Measurements from ENCODE around the gene ESYT1. TPM values are rescaled to one million over a fixed set of nuclear protein-coding genes. Genes with fewer than 3 reads are reported as not detected.

Gene ESYT1
- total RNA-seq, 1 experiment from 2014 or later = 75.7 TPM

DNA sequence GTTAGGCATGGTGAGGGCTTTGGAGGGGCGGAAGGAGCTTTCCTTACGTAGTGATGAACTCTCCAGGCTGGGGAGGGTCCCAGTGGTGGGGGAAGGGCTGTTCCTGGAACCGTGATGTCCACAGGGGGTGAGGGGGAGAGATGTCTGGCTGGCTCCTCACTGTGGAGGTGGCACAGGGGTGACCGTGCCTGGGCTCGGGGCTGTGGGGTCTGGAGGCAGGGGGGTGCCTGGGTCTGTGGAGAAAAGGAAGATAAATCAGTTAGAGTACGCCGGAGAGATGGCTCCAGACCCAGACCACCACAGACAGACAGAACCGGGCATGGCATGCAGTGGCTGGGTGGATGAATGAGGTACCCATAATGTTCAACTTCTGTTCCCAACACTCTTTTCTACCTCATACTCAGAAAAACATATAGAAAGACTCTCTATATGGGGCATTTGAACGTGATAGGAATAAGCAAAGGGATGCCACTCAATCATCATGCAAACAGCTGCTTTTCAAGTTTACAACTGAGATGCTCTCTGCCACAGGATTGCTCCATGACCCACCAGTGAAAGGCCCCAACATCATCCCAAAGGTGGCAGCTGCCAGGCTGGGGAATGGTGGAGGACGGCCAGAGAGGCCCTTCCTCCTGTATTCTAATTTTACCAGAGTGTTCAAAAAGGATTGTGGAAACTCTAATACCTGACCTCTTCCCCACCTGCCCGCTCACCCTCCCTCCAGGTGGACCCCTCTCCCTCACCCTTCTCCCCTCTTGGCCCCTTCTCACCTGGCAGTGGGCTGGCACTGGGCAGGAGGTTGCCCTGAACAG lies 35.7 kb downstream of the ESYT1 start:
- Histone ChIP-seq H2AFZ (ENCODE audit: low read length) (no peak overlapping the region), H3K36me3 (ENCODE audit: insufficient read depth, low read length) (peaks cover 52% of the 10 kb centered on the region), H3K4me2 (ENCODE audit: low read depth, low read length, poor library complexity, severe bottlenecking) (no peak overlapping the region), H3K4me1 (ENCODE audit: low read length) (peaks cover 40% of the 10 kb centered on the region), H3K27me3 (ENCODE audit: low read length) (no peaks in the 10 kb centered on the region), H3K4me3 (ENCODE audit: low read length) (no peak overlapping the region), H4K20me1 (ENCODE audit: insufficient read depth, low read depth, low read length) (peaks cover 8% of the 10 kb centered on the region; the same call in 1 of the 2 replicates), H3K27ac (ENCODE audit: low read length) (no peak overlapping the region), H3K9me2 (replicated peaks; ENCODE audit: insufficient read depth, low read length) (no peaks in the 10 kb centered on the region), H3K9ac (ENCODE audit: low read length) (no peak overlapping the region), H3K9me3 (ENCODE audit: low read length) (no peaks in the 10 kb centered on the region), H3K79me2 (ENCODE audit: low read length) (peaks cover 22% of the 10 kb centered on the region)
- no peak for DNase-seq

GRCh38 chr12:56164345-56164729 lies 36.3 kb downstream of the ESYT1 start:
- no peaks in the 10 kb centered on the region for H3K27me3 ChIP-seq (ENCODE audit: low read length)
- peaks cover 37% of the 10 kb centered on the region for H3K4me1 ChIP-seq (ENCODE audit: low read length)
- no peaks in the 10 kb centered on the region for H3K9me2 ChIP-seq (replicated peaks; ENCODE audit: insufficient read depth, low read length)
- H3K4me2 ChIP-seq (ENCODE audit: low read depth, low read length, poor library complexity, severe bottlenecking) = no peak overlapping the region
- peaks cover 8% of the 10 kb centered on the region; the same call in 1 of the 2 replicates for H4K20me1 ChIP-seq (ENCODE audit: insufficient read depth, low read depth, low read length)
- H3K4me3 ChIP-seq (ENCODE audit: low read length) = no peak overlapping the region
- no peak overlapping the region for H3K27ac ChIP-seq (ENCODE audit: low read length)
- peaks cover 16% of the 10 kb centered on the region for H3K79me2 ChIP-seq (ENCODE audit: low read length)
- peaks cover 52% of the 10 kb centered on the region for H3K36me3 ChIP-seq (ENCODE audit: insufficient read depth, low read length)
- no peak overlapping the region for H2AFZ ChIP-seq (ENCODE audit: low read length)
- no peaks in the 10 kb centered on the region for H3K9me3 ChIP-seq (ENCODE audit: low read length)
- no peak for DNase-seq
- H3K9ac ChIP-seq (ENCODE audit: low read length) = no peak overlapping the region

GRCh38 chr12:56165369-56165768 lies 37.3 kb downstream of the ESYT1 start:
- Histone ChIP-seq H2AFZ (ENCODE audit: low read length) (no peak overlapping the region), H3K36me3 (ENCODE audit: insufficient read depth, low read length) (peaks cover 44% of the 10 kb centered on the region), H3K27ac (ENCODE audit: low read length) (no peak overlapping the region)

DNA sequence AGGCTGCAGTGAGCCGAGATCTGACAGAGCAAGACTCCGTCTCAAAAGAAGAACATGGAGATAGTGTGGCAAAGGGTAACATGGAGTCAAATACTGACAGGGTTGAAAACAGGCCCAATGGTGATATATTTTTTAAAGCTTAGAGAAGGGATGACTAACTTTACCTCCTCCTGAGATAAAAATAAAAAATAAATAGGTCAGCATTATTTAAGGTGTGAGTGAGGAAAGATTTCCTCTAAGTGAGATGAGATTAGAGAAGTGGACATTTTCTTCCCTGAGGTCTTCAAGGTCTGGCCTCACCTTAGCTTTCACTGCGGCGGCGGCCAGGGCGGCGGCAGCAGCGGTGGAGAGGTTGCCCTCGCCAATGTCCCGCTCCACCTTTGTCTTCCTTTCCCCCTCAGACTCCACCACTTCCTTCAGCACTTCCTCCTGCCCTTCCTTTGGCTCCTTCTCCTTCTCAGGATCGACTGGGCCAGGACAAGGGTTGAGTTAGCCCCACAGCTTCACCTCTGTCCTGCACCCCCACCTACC lies 41.2 kb downstream of the ESYT1 start:
- Histone ChIP-seq H3K4me2 (ENCODE audit: low read depth, low read length, poor library complexity, severe bottlenecking) (no peak overlapping the region), H3K4me1 (ENCODE audit: low read length) (no peaks in the 10 kb centered on the region), H3K9me2 (replicated peaks; ENCODE audit: insufficient read depth, low read length) (no peaks in the 10 kb centered on the region), H3K36me3 (ENCODE audit: insufficient read depth, low read length) (peaks cover 42% of the 10 kb centered on the region), H3K27ac (ENCODE audit: low read length) (no peak overlapping the region), H3K9me3 (ENCODE audit: low read length) (no peaks in the 10 kb centered on the region), H3K9ac (ENCODE audit: low read length) (no peak overlapping the region), H3K27me3 (ENCODE audit: low read length) (no peaks in the 10 kb centered on the region), H4K20me1 (ENCODE audit: insufficient read depth, low read depth, low read length) (no peaks in the 10 kb centered on the region), H3K4me3 (ENCODE audit: low read length) (no peak overlapping the region), H3K79me2 (ENCODE audit: low read length) (no peaks in the 10 kb centered on the region), H2AFZ (ENCODE audit: low read length) (no peak overlapping the region)
- DNase-seq = no peak

More at GRCh38 chr12:56165369-56165768, 37.3 kb downstream of the ESYT1 start:
- H3K9me2 ChIP-seq (replicated peaks; ENCODE audit: insufficient read depth, low read length) = no peaks in the 10 kb centered on the region
- H3K4me1 ChIP-seq (ENCODE audit: low read length) = peaks cover 27% of the 10 kb centered on the region
- peaks cover 5% of the 10 kb centered on the region for H3K79me2 ChIP-seq (ENCODE audit: low read length)
- no peaks in the 10 kb centered on the region; the same call in 1 of the 2 replicates for H4K20me1 ChIP-seq (ENCODE audit: insufficient read depth, low read depth, low read length)
- H3K4me3 ChIP-seq (ENCODE audit: low read length) = no peak overlapping the region
- no peak overlapping the region for H3K4me2 ChIP-seq (ENCODE audit: low read depth, low read length, poor library complexity, severe bottlenecking)
- H3K27me3 ChIP-seq (ENCODE audit: low read length) = no peaks in the 10 kb centered on the region
- no peaks in the 10 kb centered on the region for H3K9me3 ChIP-seq (ENCODE audit: low read length)
- no peak for DNase-seq
- no peak overlapping the region for H3K9ac ChIP-seq (ENCODE audit: low read length)

GRCh38 chr12:56172839-56173238 lies 44.8 kb downstream of the ESYT1 start:
- Histone ChIP-seq H3K9me3 (ENCODE audit: low read length) (no peaks in the 10 kb centered on the region), H3K79me2 (ENCODE audit: low read length) (no peaks in the 10 kb centered on the region), H3K9me2 (replicated peaks; ENCODE audit: insufficient read depth, low read length) (no peaks in the 10 kb centered on the region), H3K4me1 (ENCODE audit: low read length) (no peaks in the 10 kb centered on the region), H3K27ac (ENCODE audit: low read length) (no peak overlapping the region), H3K27me3 (ENCODE audit: low read length) (no peaks in the 10 kb centered on the region), H3K9ac (ENCODE audit: low read length) (no peak overlapping the region), H3K4me2 (ENCODE audit: low read depth, low read length, poor library complexity, severe bottlenecking) (no peak overlapping the region), H4K20me1 (ENCODE audit: insufficient read depth, low read depth, low read length) (no peaks in the 10 kb centered on the region), H3K4me3 (ENCODE audit: low read length) (no peak overlapping the region), H2AFZ (ENCODE audit: low read length) (no peak overlapping the region), H3K36me3 (ENCODE audit: insufficient read depth, low read length) (peaks cover 44% of the 10 kb centered on the region)
- DNase-seq = no peak

- Histone ChIP-seq H3K4me2 (ENCODE audit: low read depth, low read length, poor library complexity, severe bottlenecking) (no peak overlapping the region), H3K9ac (ENCODE audit: low read length) (no peak overlapping the region), H3K4me3 (ENCODE audit: low read length) (no peak overlapping the region), H3K4me1 (ENCODE audit: low read length) (no peaks in the 10 kb centered on the region), H3K36me3 (ENCODE audit: insufficient read depth, low read length) (peaks cover 56% of the 10 kb centered on the region), H3K79me2 (ENCODE audit: low read length) (no peaks in the 10 kb centered on the region), H4K20me1 (ENCODE audit: insufficient read depth, low read depth, low read length) (no peaks in the 10 kb centered on the region), H3K9me3 (ENCODE audit: low read length) (no peaks in the 10 kb centered on the region), H3K27me3 (ENCODE audit: low read length) (no peaks in the 10 kb centered on the region), H3K27ac (ENCODE audit: low read length) (no peak overlapping the region), H3K9me2 (replicated peaks; ENCODE audit: insufficient read depth, low read length) (no peaks in the 10 kb centered on the region), H2AFZ (ENCODE audit: low read length) (no peak overlapping the region)
- DNase-seq = no peak
Observed at GRCh38 chr12:56178347-56178746, 50.3 kb downstream of the ESYT1 start.

- no peaks in the 10 kb centered on the region for H3K27me3 ChIP-seq (ENCODE audit: low read length)
- H3K79me2 ChIP-seq (ENCODE audit: low read length) = peaks cover 51% of the 10 kb centered on the region
- no peak for DNase-seq
- peak overlapping the region; percentile 95 for H3K4me2 ChIP-seq (ENCODE audit: low read depth, low read length, poor library complexity, severe bottlenecking)
- no peak overlapping the region for H2AFZ ChIP-seq (ENCODE audit: low read length)
- H3K36me3 ChIP-seq (ENCODE audit: insufficient read depth, low read length) = peaks cover 39% of the 10 kb centered on the region
- H3K4me3 ChIP-seq (ENCODE audit: low read length) = no peak overlapping the region
- no peaks in the 10 kb centered on the region for H3K9me3 ChIP-seq (ENCODE audit: low read length)
- no peaks in the 10 kb centered on the region for H4K20me1 ChIP-seq (ENCODE audit: insufficient read depth, low read depth, low read length)
- no peaks in the 10 kb centered on the region for H3K9me2 ChIP-seq (replicated peaks; ENCODE audit: insufficient read depth, low read length)
- peaks cover 26% of the 10 kb centered on the region for H3K4me1 ChIP-seq (ENCODE audit: low read length)
- no peak overlapping the region for H3K9ac ChIP-seq (ENCODE audit: low read length)
- H3K27ac ChIP-seq (ENCODE audit: low read length) = no peak overlapping the region
Observed at GRCh38 chr12:56186957-56187356, 58.9 kb downstream of the ESYT1 start.

GRCh38 chr12:56188131-56188777 lies 60.2 kb downstream of the ESYT1 start:
- Histone ChIP-seq H3K9ac (ENCODE audit: low read length) (peak overlapping the region; percentile 94), H3K9me2 (replicated peaks; ENCODE audit: insufficient read depth, low read length) (no peaks in the 10 kb centered on the region), H4K20me1 (ENCODE audit: insufficient read depth, low read depth, low read length) (no peaks in the 10 kb centered on the region), H3K4me2 (ENCODE audit: low read depth, low read length, poor library complexity, severe bottlenecking) (peak overlapping the region; percentile 95), H3K4me1 (ENCODE audit: low read length) (peaks cover 35% of the 10 kb centered on the region), H3K79me2 (ENCODE audit: low read length) (peaks cover 51% of the 10 kb centered on the region), H3K36me3 (ENCODE audit: insufficient read depth, low read length) (peaks cover 34% of the 10 kb centered on the region), H3K4me3 (ENCODE audit: low read length) (peak overlapping the region; percentile 97), H3K27ac (ENCODE audit: low read length) (peak overlapping the region; percentile 65), H3K9me3 (ENCODE audit: low read length) (no peaks in the 10 kb centered on the region), H3K27me3 (ENCODE audit: low read length) (no peaks in the 10 kb centered on the region), H2AFZ (ENCODE audit: low read length) (no peak overlapping the region; the same call in 1 of the 2 replicates)
- DNase-seq = no peak
